Measurements from ENCODE around the gene SNED1. TPM values are rescaled to one million over a fixed set of nuclear protein-coding genes. Genes with fewer than 3 reads are reported as not detected.

The SNED1 gene
- total RNA-seq, 1 experiment from 2014 or later: 2.8 TPM

DNA sequence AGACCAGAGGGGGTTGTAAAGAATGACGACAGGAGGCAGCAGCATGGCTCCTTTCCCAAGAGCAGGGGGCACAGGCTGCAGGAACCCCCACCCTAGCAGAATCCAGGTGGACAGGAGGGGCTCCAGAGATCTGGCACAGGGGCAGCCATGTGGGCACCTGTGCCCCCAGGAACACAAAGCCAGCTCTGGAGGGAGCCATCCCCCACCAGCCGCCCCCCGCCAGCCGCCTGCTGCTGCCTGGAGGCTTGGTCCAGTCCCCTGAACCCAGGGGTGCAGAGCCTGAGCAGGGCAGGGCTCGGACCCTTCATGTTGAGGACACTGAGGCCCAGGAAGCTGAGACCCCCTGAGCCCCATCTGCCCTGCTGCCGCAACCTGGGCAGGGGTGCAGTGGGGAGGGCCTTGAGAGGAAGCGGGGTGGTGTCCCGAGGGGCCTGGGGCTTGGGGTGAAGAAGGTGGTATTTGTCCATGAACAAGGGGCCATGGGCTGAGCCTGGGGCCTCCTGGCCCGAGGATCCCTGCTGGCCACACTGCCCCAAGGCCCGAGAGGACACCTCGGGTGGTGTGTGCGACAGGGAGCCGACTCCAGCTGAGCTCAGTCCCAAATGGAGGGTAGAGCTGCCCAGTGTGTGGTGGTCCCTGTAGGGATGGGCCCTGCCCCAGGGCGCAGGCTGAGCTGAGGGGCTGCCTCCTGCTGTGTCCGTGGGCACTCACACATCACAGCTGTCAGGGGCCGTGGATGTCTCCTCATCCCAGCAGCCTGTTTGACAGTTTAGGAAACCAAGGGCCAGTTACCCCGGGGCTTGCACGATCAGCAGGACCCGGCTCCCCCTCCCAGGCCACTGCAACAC lies 39.8 kb upstream of the SNED1 start:
- no peaks in the 10 kb centered on the region for H3K9me3 ChIP-seq (ENCODE audit: insufficient read depth, low read depth)
- ChIA-PET CTCF (no interaction called here), POLR2A (ENCODE audit: unreplicated experiment) (no interaction called here)
- TF ChIP-seq EZH2 (IDR thresholded peaks at IDR 0.05; ENCODE audit: low read depth): no peak
- TF ChIP-seq, protein P1, sequence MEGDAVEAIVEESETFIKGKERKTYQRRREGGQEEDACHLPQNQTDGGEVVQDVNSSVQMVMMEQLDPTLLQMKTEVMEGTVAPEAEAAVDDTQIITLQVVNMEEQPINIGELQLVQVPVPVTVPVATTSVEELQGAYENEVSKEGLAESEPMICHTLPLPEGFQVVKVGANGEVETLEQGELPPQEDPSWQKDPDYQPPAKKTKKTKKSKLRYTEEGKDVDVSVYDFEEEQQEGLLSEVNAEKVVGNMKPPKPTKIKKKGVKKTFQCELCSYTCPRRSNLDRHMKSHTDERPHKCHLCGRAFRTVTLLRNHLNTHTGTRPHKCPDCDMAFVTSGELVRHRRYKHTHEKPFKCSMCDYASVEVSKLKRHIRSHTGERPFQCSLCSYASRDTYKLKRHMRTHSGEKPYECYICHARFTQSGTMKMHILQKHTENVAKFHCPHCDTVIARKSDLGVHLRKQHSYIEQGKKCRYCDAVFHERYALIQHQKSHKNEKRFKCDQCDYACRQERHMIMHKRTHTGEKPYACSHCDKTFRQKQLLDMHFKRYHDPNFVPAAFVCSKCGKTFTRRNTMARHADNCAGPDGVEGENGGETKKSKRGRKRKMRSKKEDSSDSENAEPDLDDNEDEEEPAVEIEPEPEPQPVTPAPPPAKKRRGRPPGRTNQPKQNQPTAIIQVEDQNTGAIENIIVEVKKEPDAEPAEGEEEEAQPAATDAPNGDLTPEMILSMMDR (conservative IDR thresholded peaks at IDR 0.05): no peak
- H4K20me1 ChIP-seq (ENCODE audit: insufficient read depth): no peaks in the 10 kb centered on the region
- H3K4me1 ChIP-seq (replicated peaks; ENCODE audit: insufficient read depth): no peaks in the 10 kb centered on the region
- no peak overlapping the region for H3K27ac ChIP-seq
- no peaks in the 10 kb centered on the region for H3K9me2 ChIP-seq (ENCODE audit: insufficient read depth)
- no peak for DNase-seq
- H2AFZ ChIP-seq: no peak overlapping the region
- intact Hi-C loops (cut with micrococcal nuclease; ENCODE audit: unreplicated experiment): no loop called here
- no peaks in the 10 kb centered on the region for H3K79me2 ChIP-seq (ENCODE audit: low read depth)
- H3K27me3 ChIP-seq (ENCODE audit: insufficient read depth, low read depth): peaks cover 71% of the 10 kb centered on the region
- H3F3A ChIP-seq (ENCODE audit: insufficient read depth, low read depth): no peaks in the 10 kb centered on the region
- H3K4me3 ChIP-seq: no peak overlapping the region
- H3K4me2 ChIP-seq: no peak overlapping the region
- BruUV-seq (replicated peaks): no TSS peak
- H3K36me3 ChIP-seq (ENCODE audit: low read depth): no peaks in the 10 kb centered on the region

DNA sequence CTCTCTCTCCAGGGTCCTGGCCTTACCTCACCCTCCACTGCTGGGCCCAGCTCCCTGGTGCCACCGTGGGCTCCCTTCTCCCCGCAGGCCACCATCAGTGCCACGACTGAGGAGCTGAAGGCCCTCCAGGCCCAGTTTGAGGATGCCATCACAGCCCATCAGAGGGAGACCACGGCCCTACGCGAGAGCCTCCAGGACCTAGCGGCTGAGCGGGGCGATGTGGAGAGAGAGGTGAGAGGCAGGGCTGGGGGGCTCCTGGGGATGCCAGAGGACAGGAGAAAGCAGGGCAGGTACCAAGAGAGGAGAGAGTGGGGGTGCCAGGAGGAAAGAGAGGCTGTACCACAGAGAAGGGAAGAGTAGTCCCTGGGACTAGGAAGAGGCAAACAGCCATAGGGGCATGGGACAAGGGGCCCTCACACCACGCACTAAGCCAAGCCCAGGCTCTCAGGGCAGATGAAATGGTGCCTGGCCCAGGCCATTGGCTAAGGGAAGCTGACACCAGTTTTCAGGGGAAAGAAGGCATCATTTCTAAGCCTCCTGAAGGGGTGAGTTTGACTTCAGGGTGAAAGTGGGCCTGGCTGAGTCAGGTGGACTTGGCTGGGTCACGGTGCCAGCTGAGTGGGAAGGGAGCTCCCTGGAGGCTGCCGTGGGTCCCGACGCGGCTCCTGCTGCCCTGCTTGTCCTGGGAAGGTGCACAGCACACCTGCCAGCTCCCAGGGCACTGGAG lies 39.0 kb upstream of the SNED1 start:
- Histone ChIP-seq H3K27me3 (ENCODE audit: insufficient read depth, low read depth) (peaks cover 68% of the 10 kb centered on the region), H3K79me2 (ENCODE audit: low read depth) (no peaks in the 10 kb centered on the region), H3K4me1 (replicated peaks; ENCODE audit: insufficient read depth) (no peaks in the 10 kb centered on the region), H3F3A (ENCODE audit: insufficient read depth, low read depth) (no peaks in the 10 kb centered on the region), H3K36me3 (ENCODE audit: low read depth) (no peaks in the 10 kb centered on the region), H3K9me2 (ENCODE audit: insufficient read depth) (no peaks in the 10 kb centered on the region), H3K4me3 (no peak overlapping the region), H3K27ac (no peak overlapping the region), H4K20me1 (ENCODE audit: insufficient read depth) (no peaks in the 10 kb centered on the region), H3K9me3 (ENCODE audit: insufficient read depth, low read depth) (no peaks in the 10 kb centered on the region), H2AFZ (no peak overlapping the region), H3K4me2 (no peak overlapping the region)
- intact Hi-C loops (cut with micrococcal nuclease; ENCODE audit: unreplicated experiment): no loop called here
- ChIA-PET CTCF (no interaction called here), POLR2A (ENCODE audit: unreplicated experiment) (no interaction called here)
- no TSS peak for BruUV-seq (replicated peaks)
- no peak for DNase-seq
- TF ChIP-seq EZH2 (IDR thresholded peaks at IDR 0.05; ENCODE audit: low read depth): no peak
- TF ChIP-seq, protein P1 (conservative IDR thresholded peaks at IDR 0.05): no peak

DNA sequence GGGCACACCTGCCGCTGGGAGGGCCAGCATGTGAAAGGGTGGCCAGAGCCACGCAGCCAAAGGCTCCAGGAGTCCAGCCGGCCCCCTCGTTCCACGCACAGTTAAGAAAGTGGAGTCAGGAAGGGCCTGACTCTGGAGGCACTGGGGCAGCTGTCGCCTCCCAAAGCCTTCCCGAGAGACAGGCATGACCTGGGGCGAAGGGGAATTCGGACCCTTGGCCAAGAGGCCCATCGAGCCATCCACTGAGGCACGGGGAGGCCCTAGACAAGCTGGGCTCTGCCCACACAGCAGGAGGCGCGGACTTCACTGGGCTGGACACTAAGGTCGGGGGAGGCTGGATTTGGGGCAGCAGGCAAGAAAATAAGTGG lies 38.5 kb upstream of the SNED1 start:
- intact Hi-C loops (cut with micrococcal nuclease; ENCODE audit: unreplicated experiment): no loop called here
- ChIA-PET POLR2A (ENCODE audit: unreplicated experiment) (no interaction called here), CTCF (no interaction called here)
- no peak overlapping the region for H3K4me2 ChIP-seq
- no peak for DNase-seq
- no peaks in the 10 kb centered on the region for H3F3A ChIP-seq (ENCODE audit: insufficient read depth, low read depth)
- no peaks in the 10 kb centered on the region for H3K4me1 ChIP-seq (replicated peaks; ENCODE audit: insufficient read depth)
- no peak overlapping the region for H3K4me3 ChIP-seq
- no peak overlapping the region for H2AFZ ChIP-seq
- H3K79me2 ChIP-seq (ENCODE audit: low read depth): no peaks in the 10 kb centered on the region
- H3K36me3 ChIP-seq (ENCODE audit: low read depth): no peaks in the 10 kb centered on the region
- no peak for TF ChIP-seq EZH2 (IDR thresholded peaks at IDR 0.05; ENCODE audit: low read depth)
- TF ChIP-seq, protein P1 (conservative IDR thresholded peaks at IDR 0.05): no peak
- H4K20me1 ChIP-seq (ENCODE audit: insufficient read depth): no peaks in the 10 kb centered on the region
- BruUV-seq (replicated peaks): no TSS peak
- no peaks in the 10 kb centered on the region for H3K9me2 ChIP-seq (ENCODE audit: insufficient read depth)
- peaks cover 63% of the 10 kb centered on the region for H3K27me3 ChIP-seq (ENCODE audit: insufficient read depth, low read depth)
- H3K9me3 ChIP-seq (ENCODE audit: insufficient read depth, low read depth): no peaks in the 10 kb centered on the region
- H3K27ac ChIP-seq: no peak overlapping the region

Measured in PC-9 (cell line).